ENCODE results near the gene SHMT2.
A peak's percentile ranks its signal among the peaks of the same experiment; 100 is the strongest.
"Not testable (repeated sequence)": the region's sequence is repeated elsewhere in the genome, so short reads cannot be mapped to it uniquely, and the experiment has no call there.

SHMT2 gene

GRCh38 chr12:57258977-57259970 is 29.8 kb downstream of the SHMT2 start:
- no peak for FAIRE-seq
- no peak for DNase-seq (ENCODE audit: insufficient read length, low spot score)

GRCh38 chr12:57260366-57260765 is 30.9 kb downstream of the SHMT2 start:
- DNase-seq (ENCODE audit: insufficient read length, low spot score) (no peak), FAIRE-seq (no peak)

GRCh38 chr12:57261428-57261865 is 31.9 kb downstream of the SHMT2 start:
- DNase-seq (ENCODE audit: insufficient read length, low spot score) (no peak), FAIRE-seq (no peak)

- FAIRE-seq (no peak), DNase-seq (ENCODE audit: insufficient read length, low spot score) (no peak)
These were observed 32.8 kb downstream of the SHMT2 start for GRCh38 chr12:57262126-57262822.

GRCh38 chr12:57263096-57263495 is 33.6 kb downstream of the SHMT2 start:
- DNase-seq (ENCODE audit: insufficient read length, low spot score) (no peak), FAIRE-seq (no peak)

- no peak for FAIRE-seq
These were observed 37.2 kb downstream of the SHMT2 start for GRCh38 chr12:57266681-57267080.

GRCh38 chr12:57268264-57268663 is 38.8 kb downstream of the SHMT2 start:
- DNase-seq (ENCODE audit: insufficient read length, low spot score) = no peak
- FAIRE-seq = no peak

More at GRCh38 chr12:57266681-57267080, 37.2 kb downstream of the SHMT2 start:
- no peak for DNase-seq (ENCODE audit: insufficient read length, low spot score)

- no peak for DNase-seq (ENCODE audit: insufficient read length, low spot score)
- peak; percentile 46 for FAIRE-seq
These were observed 41.5 kb downstream of the SHMT2 start for GRCh38 chr12:57270966-57271470.

- no peak for DNase-seq (ENCODE audit: insufficient read length, low spot score)
- no peak for FAIRE-seq
These were observed 43.0 kb downstream of the SHMT2 start for GRCh38 chr12:57272337-57273151.

- FAIRE-seq (no peak), DNase-seq (ENCODE audit: insufficient read length, low spot score) (no peak)
These were observed 44.0 kb downstream of the SHMT2 start for GRCh38 chr12:57273516-57273915.

- not testable (repeated sequence) for FAIRE-seq; DNase-seq (ENCODE audit: insufficient read length, low spot score)
These were observed 46.7 kb downstream of the SHMT2 start for GRCh38 chr12:57276233-57276632.

- DNase-seq (ENCODE audit: insufficient read length, low spot score) = peak; percentile 23
- no peak for FAIRE-seq
These were observed 47.5 kb downstream of the SHMT2 start for GRCh38 chr12:57276935-57277563.

- DNase-seq (ENCODE audit: insufficient read length, low spot score) (no peak), FAIRE-seq (no peak)
These were observed 49.2 kb downstream of the SHMT2 start for GRCh38 chr12:57278465-57279381.

- peak; percentile 88 for DNase-seq (ENCODE audit: insufficient read length, low spot score)
- peak; percentile 94 for FAIRE-seq
These were observed 50.9 kb downstream of the SHMT2 start for GRCh38 chr12:57280211-57281062.

- DNase-seq (ENCODE audit: insufficient read length, low spot score); FAIRE-seq: not testable (repeated sequence)
These were observed 52.6 kb downstream of the SHMT2 start for GRCh38 chr12:57282073-57282472.
